ENCODE data around the gene TYK2.
"Not testable (repeated sequence)": the region's sequence is repeated elsewhere in the genome, so short reads cannot be mapped to it uniquely, and the experiment has no call there.

Gene TYK2

GRCh38 chr19:10388957-10389356, 8.6 kb upstream of the TYK2 start:
- Histone ChIP-seq H3K4me3 (ENCODE audit: low read length) (no peak overlapping the region), H3K9ac (ENCODE audit: low read length) (no peak overlapping the region), H3K36me3 (replicated peaks; ENCODE audit: low read depth, low read length) (peaks cover 18% of the 10 kb centered on the region), H3K79me2 (ENCODE audit: low read length) (no peaks in the 10 kb centered on the region), H2AFZ (ENCODE audit: low read depth, low read length) (no peak overlapping the region), H3K4me2 (ENCODE audit: low read length) (no peak overlapping the region), H3K27me3 (ENCODE audit: low read depth, low read length) (no peaks in the 10 kb centered on the region), H3K4me1 (ENCODE audit: low read length) (peaks cover 28% of the 10 kb centered on the region), H3K27ac (ENCODE audit: low read length) (no peak overlapping the region), H4K20me1 (ENCODE audit: insufficient read depth, low read length) (no peaks in the 10 kb centered on the region), H3K9me3 (ENCODE audit: insufficient read depth, low read length) (no peaks in the 10 kb centered on the region)
- peak; percentile 100 for TF ChIP-seq CTCF (IDR thresholded peaks at IDR 0.05; ENCODE audit: low read depth, low read length)
- no peak for TF ChIP-seq EZH2phosphoT487 (IDR thresholded peaks at IDR 0.05; ENCODE audit: low read depth)

GRCh38 chr19:10384580-10384979, 4.2 kb upstream of the TYK2 start:
- no peak overlapping the region for H3K4me3 ChIP-seq (ENCODE audit: low read length)
- no peak overlapping the region for H3K9ac ChIP-seq (ENCODE audit: low read length)
- no peaks in the 10 kb centered on the region for H4K20me1 ChIP-seq (ENCODE audit: insufficient read depth, low read length)

GRCh38 chr19:10383223-10383499, 2.8 kb upstream of the TYK2 start:
- H3K4me3 ChIP-seq (ENCODE audit: low read length); H3K9ac ChIP-seq (ENCODE audit: low read length); H2AFZ ChIP-seq (ENCODE audit: low read depth, low read length); H4K20me1 ChIP-seq (ENCODE audit: insufficient read depth, low read length); H3K36me3 ChIP-seq (replicated peaks; ENCODE audit: low read depth, low read length); H3K27ac ChIP-seq (ENCODE audit: low read length); H3K9me3 ChIP-seq (ENCODE audit: insufficient read depth, low read length); H3K4me2 ChIP-seq (ENCODE audit: low read length); H3K27me3 ChIP-seq (ENCODE audit: low read depth, low read length): not testable (repeated sequence)
- peaks cover 31% of the 10 kb centered on the region for H3K4me1 ChIP-seq (ENCODE audit: low read length)
- peaks cover 18% of the 10 kb centered on the region for H3K79me2 ChIP-seq (ENCODE audit: low read length)

More at GRCh38 chr19:10384580-10384979, 4.2 kb upstream of the TYK2 start:
- Histone ChIP-seq H3K9me3 (ENCODE audit: insufficient read depth, low read length) (no peaks in the 10 kb centered on the region), H2AFZ (ENCODE audit: low read depth, low read length) (no peak overlapping the region), H3K27me3 (ENCODE audit: low read depth, low read length) (no peaks in the 10 kb centered on the region), H3K27ac (ENCODE audit: low read length) (no peak overlapping the region), H3K79me2 (ENCODE audit: low read length) (peaks cover 7% of the 10 kb centered on the region), H3K4me1 (ENCODE audit: low read length) (peaks cover 34% of the 10 kb centered on the region), H3K4me2 (ENCODE audit: low read length) (no peak overlapping the region), H3K36me3 (replicated peaks; ENCODE audit: low read depth, low read length) (no peaks in the 10 kb centered on the region)
- TF ChIP-seq CTCF (IDR thresholded peaks at IDR 0.05; ENCODE audit: low read depth, low read length) (no peak), EZH2phosphoT487 (IDR thresholded peaks at IDR 0.05; ENCODE audit: low read depth) (no peak)

DNA sequence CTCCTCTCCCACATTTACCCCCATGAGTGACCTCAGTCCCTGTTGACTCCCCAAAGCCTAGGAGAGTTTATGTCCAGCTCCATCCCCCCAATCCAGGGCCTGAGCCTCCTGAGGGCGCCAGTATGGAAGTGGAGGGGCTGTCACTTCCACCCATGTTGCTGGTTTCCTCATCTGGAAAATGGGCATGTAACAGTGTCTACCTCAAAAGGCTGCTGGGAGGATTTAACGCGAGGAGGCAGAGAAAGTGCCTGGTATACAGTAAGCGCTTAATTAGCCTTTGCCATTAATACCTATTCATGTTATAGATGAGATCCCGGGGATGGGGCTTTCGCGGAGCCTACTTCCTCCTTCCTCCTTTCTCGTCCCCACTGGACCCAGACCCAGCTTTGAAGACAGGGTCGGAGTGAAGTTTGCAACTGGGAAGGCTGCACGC, 476 bp downstream of the TYK2 start:
- H3K27me3 ChIP-seq (ENCODE audit: low read depth, low read length) = no peaks in the 10 kb centered on the region
- peaks cover 25% of the 10 kb centered on the region for H3K79me2 ChIP-seq (ENCODE audit: low read length)
- H2AFZ ChIP-seq (ENCODE audit: low read depth, low read length) = peak overlapping the region; percentile 31; the same call in 1 of the 2 replicates
- H3K9ac ChIP-seq (ENCODE audit: low read length) = peak overlapping the region; percentile 96
- H4K20me1 ChIP-seq (ENCODE audit: insufficient read depth, low read length) = no peaks in the 10 kb centered on the region
- peak overlapping the region; percentile 85 for H3K4me2 ChIP-seq (ENCODE audit: low read length)
- peak overlapping the region; percentile 86 for H3K4me3 ChIP-seq (ENCODE audit: low read length)
- peaks cover 14% of the 10 kb centered on the region for H3K36me3 ChIP-seq (replicated peaks; ENCODE audit: low read depth, low read length)
- H3K27ac ChIP-seq (ENCODE audit: low read length) = peak overlapping the region; percentile 78
- no peaks in the 10 kb centered on the region for H3K9me3 ChIP-seq (ENCODE audit: insufficient read depth, low read length)
- TF ChIP-seq EZH2phosphoT487 (IDR thresholded peaks at IDR 0.05; ENCODE audit: low read depth) = no peak
- no peak; the same call in 1 of the 2 replicates for TF ChIP-seq CTCF (IDR thresholded peaks at IDR 0.05; ENCODE audit: low read depth, low read length)
- peaks cover 8% of the 10 kb centered on the region for H3K4me1 ChIP-seq (ENCODE audit: low read length)

DNA sequence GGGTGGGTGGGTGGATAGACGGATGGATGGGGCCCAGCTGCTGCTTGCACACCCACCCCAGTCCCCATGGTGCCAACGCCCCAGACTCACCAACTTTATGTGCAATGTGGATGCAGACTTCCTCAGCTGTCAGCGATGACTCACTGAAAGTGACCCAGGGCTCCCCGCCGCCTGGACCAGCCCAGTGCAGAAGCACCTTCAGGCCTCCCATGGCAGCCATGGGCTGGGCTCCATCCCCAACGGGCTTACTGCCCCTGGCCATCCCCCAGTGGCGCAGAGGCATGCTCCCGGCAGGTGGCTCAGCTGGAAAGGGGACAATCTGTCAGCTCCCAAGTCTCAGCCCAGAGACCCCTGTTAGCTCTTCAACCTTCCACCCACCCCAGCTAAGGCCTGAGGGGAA, 2.2 kb downstream of the TYK2 start:
- H3K4me3 ChIP-seq (ENCODE audit: low read length) = no peak overlapping the region
- no peak overlapping the region for H2AFZ ChIP-seq (ENCODE audit: low read depth, low read length)

GRCh38 chr19:10377140-10377640, 3.2 kb downstream of the TYK2 start:
- H3K9me3 ChIP-seq (ENCODE audit: insufficient read depth, low read length); H2AFZ ChIP-seq (ENCODE audit: low read depth, low read length); H3K4me3 ChIP-seq (ENCODE audit: low read length); H4K20me1 ChIP-seq (ENCODE audit: insufficient read depth, low read length); H3K27ac ChIP-seq (ENCODE audit: low read length); H3K4me2 ChIP-seq (ENCODE audit: low read length); H3K9ac ChIP-seq (ENCODE audit: low read length); H3K27me3 ChIP-seq (ENCODE audit: low read depth, low read length): not testable (repeated sequence)
- peaks cover 39% of the 10 kb centered on the region for H3K79me2 ChIP-seq (ENCODE audit: low read length)
- H3K4me1 ChIP-seq (ENCODE audit: low read length) = peaks cover 29% of the 10 kb centered on the region
- peaks cover 22% of the 10 kb centered on the region for H3K36me3 ChIP-seq (replicated peaks; ENCODE audit: low read depth, low read length)

More for the DNA sequence above, 2.2 kb downstream of the TYK2 start:
- H3K36me3 ChIP-seq (replicated peaks; ENCODE audit: low read depth, low read length) = peaks cover 18% of the 10 kb centered on the region
- no peaks in the 10 kb centered on the region for H3K9me3 ChIP-seq (ENCODE audit: insufficient read depth, low read length)
- no peaks in the 10 kb centered on the region for H3K27me3 ChIP-seq (ENCODE audit: low read depth, low read length)
- no peaks in the 10 kb centered on the region for H4K20me1 ChIP-seq (ENCODE audit: insufficient read depth, low read length)
- H3K4me2 ChIP-seq (ENCODE audit: low read length) = no peak overlapping the region
- H3K79me2 ChIP-seq (ENCODE audit: low read length) = peaks cover 33% of the 10 kb centered on the region
- no peak for TF ChIP-seq CTCF (IDR thresholded peaks at IDR 0.05; ENCODE audit: low read depth, low read length)
- no peak for TF ChIP-seq EZH2phosphoT487 (IDR thresholded peaks at IDR 0.05; ENCODE audit: low read depth)
- H3K27ac ChIP-seq (ENCODE audit: low read length) = no peak overlapping the region
- H3K4me1 ChIP-seq (ENCODE audit: low read length) = peaks cover 21% of the 10 kb centered on the region
- H3K9ac ChIP-seq (ENCODE audit: low read length) = no peak overlapping the region
